ENCODE results near the gene DCAF7.

DNA sequence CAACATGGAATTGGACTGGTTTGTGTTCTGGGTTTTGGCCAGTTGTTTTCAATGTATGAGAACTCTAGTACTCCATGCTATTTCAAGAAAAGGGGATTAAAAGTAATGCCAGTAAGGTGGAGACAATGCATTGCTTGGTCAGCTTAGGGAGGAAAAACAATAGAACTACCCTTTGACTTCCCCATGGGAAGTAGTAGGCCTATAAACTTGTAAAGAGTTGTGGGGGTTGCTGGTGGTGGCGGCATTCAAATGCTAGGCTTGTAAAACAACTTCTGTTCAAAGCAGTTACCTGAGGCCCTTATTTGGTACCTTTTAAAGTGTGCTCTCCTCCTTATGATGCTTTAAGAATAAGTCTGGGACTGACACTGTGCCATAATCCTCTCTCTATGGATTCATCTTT, 81.3 kb downstream of the DCAF7 start:
- TF ChIP-seq, protein P1, sequence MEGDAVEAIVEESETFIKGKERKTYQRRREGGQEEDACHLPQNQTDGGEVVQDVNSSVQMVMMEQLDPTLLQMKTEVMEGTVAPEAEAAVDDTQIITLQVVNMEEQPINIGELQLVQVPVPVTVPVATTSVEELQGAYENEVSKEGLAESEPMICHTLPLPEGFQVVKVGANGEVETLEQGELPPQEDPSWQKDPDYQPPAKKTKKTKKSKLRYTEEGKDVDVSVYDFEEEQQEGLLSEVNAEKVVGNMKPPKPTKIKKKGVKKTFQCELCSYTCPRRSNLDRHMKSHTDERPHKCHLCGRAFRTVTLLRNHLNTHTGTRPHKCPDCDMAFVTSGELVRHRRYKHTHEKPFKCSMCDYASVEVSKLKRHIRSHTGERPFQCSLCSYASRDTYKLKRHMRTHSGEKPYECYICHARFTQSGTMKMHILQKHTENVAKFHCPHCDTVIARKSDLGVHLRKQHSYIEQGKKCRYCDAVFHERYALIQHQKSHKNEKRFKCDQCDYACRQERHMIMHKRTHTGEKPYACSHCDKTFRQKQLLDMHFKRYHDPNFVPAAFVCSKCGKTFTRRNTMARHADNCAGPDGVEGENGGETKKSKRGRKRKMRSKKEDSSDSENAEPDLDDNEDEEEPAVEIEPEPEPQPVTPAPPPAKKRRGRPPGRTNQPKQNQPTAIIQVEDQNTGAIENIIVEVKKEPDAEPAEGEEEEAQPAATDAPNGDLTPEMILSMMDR (IDR thresholded peaks at IDR 0.05; ENCODE audit: low read depth, low read length): no peak
- TF ChIP-seq EZH2phosphoT487 (IDR thresholded peaks at IDR 0.05; ENCODE audit: low read depth): no peak
